PFSK-1 (cell line): ENCODE results near the gene JAK1.

Experiments used
- FOXP2 ChIP-seq: optimal IDR thresholded peaks from 2 replicates; pipeline ENCODE3; 2011; ENCODE audit warnings: borderline replicate concordance, control low read depth, inconsistent platforms; ENCODE audit not compliant: insufficient read depth; ENCODE audit errors: extremely low read length, extremely low read depth
- POLR2AphosphoS5 ChIP-seq: IDR thresholded peaks from 2 replicates; pipeline ENCODE4 v1.6.1; 2012; ENCODE audit warnings: low read depth, mild to moderate bottlenecking, control low read depth, low read length, moderate library complexity
- SIN3A ChIP-seq: IDR thresholded peaks from 2 replicates; pipeline ENCODE4 v1.6.1; 2012; ENCODE audit warnings: mild to moderate bottlenecking, low read length, moderate library complexity, borderline replicate concordance; ENCODE audit not compliant: insufficient read depth
- TAF1 ChIP-seq: IDR thresholded peaks from 2 replicates; pipeline ENCODE4 v1.6.1; 2012; ENCODE audit warnings: low read length, control low read depth, borderline replicate concordance; ENCODE audit not compliant: insufficient read depth
- TF ChIP-seq, protein P1 (sequence below), 2 experiments: IDR thresholded peaks; 2 replicates each; pipeline versions ENCODE4 v1.6.1 to v1.8.0; 2011 to 2012; ENCODE audit warnings: low read depth in 2 of 2, low read length in 2 of 2, control low read depth in 1 of 2, inconsistent platforms in 1 of 2, mild to moderate bottlenecking in 1 of 2, moderate library complexity in 1 of 2; ENCODE audit not compliant: insufficient read depth in 1 of 2

JAK1 gene

DNA sequence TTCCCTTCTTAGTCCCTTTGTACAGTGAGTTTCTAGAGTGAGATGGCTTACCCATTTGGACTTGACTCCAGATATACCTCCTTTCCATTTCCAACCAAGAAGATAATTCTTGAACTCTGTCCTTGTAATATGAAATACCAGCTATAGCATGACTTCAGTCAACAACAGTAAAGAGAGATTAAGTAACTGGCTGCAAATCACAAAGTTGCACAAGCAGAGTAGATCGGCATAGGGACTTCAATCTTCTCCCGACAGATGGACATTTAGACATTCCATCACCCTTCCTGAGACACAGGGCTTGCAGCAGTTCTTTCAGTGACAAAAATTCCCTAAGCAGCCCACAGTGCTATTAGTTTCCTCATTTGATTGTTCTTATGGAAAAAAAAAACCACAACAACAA is 44.6 kb downstream of the JAK1 start:
- no peak for TF ChIP-seq SIN3A
- TF ChIP-seq TAF1 = no peak
- TF ChIP-seq, protein P1, sequence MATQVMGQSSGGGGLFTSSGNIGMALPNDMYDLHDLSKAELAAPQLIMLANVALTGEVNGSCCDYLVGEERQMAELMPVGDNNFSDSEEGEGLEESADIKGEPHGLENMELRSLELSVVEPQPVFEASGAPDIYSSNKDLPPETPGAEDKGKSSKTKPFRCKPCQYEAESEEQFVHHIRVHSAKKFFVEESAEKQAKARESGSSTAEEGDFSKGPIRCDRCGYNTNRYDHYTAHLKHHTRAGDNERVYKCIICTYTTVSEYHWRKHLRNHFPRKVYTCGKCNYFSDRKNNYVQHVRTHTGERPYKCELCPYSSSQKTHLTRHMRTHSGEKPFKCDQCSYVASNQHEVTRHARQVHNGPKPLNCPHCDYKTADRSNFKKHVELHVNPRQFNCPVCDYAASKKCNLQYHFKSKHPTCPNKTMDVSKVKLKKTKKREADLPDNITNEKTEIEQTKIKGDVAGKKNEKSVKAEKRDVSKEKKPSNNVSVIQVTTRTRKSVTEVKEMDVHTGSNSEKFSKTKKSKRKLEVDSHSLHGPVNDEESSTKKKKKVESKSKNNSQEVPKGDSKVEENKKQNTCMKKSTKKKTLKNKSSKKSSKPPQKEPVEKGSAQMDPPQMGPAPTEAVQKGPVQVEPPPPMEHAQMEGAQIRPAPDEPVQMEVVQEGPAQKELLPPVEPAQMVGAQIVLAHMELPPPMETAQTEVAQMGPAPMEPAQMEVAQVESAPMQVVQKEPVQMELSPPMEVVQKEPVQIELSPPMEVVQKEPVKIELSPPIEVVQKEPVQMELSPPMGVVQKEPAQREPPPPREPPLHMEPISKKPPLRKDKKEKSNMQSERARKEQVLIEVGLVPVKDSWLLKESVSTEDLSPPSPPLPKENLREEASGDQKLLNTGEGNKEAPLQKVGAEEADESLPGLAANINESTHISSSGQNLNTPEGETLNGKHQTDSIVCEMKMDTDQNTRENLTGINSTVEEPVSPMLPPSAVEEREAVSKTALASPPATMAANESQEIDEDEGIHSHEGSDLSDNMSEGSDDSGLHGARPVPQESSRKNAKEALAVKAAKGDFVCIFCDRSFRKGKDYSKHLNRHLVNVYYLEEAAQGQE (IDR thresholded peaks at IDR 0.05; ENCODE audit: insufficient read depth in 1 of 2, low read depth in 2 of 2, low read length in 2 of 2) = no peak

DNA sequence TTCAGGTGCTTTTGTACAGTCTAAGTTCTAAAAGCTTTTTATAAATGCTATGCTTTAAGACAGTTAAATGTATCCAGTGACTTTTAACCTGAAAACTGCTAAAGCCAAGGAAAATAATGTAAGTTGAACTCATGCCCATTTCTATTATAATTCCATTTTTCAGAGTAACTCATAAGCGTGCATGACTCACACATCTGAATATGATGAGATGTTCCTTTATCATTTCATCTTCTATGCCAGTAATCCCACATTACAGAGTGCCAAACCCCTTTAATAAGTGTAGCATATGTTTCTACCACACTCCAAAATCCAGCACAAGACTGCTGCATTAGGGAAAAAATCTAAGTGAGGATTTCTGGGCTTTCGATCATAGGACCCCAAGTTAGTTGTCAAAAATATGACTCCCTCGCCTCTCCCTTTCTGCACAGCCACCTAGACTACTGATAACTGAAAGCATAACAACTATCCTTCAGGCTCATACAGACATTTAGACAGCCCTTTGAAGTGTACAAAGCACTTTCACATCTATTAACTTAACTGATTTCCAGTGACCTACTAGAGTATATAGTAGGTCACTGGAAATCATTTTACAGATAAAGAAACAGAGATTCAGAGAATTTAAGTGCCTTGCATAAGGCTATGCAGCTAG is 45.3 kb downstream of the JAK1 start:
- TF ChIP-seq, protein P1 (IDR thresholded peaks at IDR 0.05; ENCODE audit: insufficient read depth in 1 of 2, low read depth in 2 of 2, low read length in 2 of 2) = no peak
- no peak for TF ChIP-seq POLR2AphosphoS5

DNA sequence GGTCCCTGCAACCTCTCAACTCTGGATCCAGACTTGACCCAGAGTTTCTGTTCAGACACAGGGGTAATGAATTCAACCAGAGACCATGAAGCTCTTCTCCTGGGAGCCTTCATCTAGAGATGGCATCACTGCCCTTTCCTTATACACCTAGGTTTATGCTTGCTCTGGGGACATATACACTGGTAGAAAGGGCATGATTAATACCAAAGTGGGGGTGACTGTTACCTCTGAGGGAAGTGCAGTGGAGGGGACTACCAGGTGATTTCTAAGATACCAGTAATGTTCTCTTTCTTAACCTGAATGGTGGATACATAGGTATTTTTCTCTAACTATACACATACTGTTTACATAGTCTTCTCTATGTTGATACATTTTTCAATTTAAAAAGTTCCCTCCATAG is 48.4 kb downstream of the JAK1 start:
- no peak for TF ChIP-seq FOXP2
- no peak for TF ChIP-seq SIN3A
- no peak for TF ChIP-seq TAF1
- TF ChIP-seq, protein P1 (IDR thresholded peaks at IDR 0.05; ENCODE audit: insufficient read depth in 1 of 2, low read depth in 2 of 2, low read length in 2 of 2) = no peak
- TF ChIP-seq POLR2AphosphoS5 = no peak

DNA sequence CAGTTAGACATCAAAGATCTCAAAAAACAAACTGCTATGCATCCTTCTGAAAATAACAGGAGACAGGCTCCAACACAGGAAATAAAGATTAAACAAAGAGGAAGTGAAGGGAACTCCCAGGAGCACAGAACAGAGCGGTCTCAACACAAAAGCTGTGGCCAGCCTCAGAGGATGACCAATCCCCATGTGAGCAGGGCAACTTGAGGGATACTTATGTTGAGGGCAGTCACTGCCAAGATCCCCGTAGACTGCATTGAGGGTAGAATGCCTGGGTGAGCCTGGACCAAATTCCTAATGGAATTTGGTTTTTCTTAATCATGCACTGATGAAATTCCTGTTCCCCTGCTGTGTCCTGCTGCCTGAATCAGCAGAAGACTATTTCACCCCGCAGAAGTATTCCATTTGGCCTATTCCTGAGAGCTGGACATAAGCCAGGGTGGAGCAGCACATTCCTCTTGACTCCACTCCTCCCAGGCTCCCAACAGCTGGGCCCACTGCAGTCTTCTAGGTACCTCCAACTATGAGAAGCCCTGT is 49.0 kb downstream of the JAK1 start:
- TF ChIP-seq SIN3A (no peak), POLR2AphosphoS5 (no peak), TAF1 (no peak), FOXP2 (no peak)
- TF ChIP-seq, protein P1 (IDR thresholded peaks at IDR 0.05; ENCODE audit: insufficient read depth in 1 of 2, low read depth in 2 of 2, low read length in 2 of 2) = no peak
